Activated CD4-positive, alpha-beta T cell treated with anti-CD3 and anti-CD28 coated beads, Interleukin-2, amount 10 ng/mL, durations not matched to agents 7 days and 5 days (primary cell): ENCODE data around the gene EGLN3. TPM values are rescaled to one million over a fixed set of nuclear protein-coding genes. Genes with fewer than 3 reads are reported as not detected.
"Not testable (repeated sequence)": the region's sequence is repeated elsewhere in the genome, so short reads cannot be mapped to it uniquely, and the experiment has no call there.

Experiments used
- CTCF ChIA-PET: fragments of 350-600 bp; sonication (Branson Sonifier 250); formaldehyde crosslinking; loops from one replicate; lab custom pipeline; 2021; ENCODE audit warnings: antibody characterized with exemption; lab: Charles Lee
- POLR2A ChIA-PET: fragments of 350-600 bp; sonication (Branson Sonifier 250); formaldehyde crosslinking; loops from one replicate; lab custom pipeline; 2021; ENCODE audit warnings: antibody characterized with exemption; lab: Charles Lee
- DNase-seq: peaks from one replicate; pipeline ENCODE4 v3.0.0-alpha.2; 2020
- H3K27ac Mint-ChIP-seq: one replicate; pipeline ENCODE4 v1.8.0; 2021; ENCODE audit warnings: mild to moderate bottlenecking, moderate library complexity, mixed read lengths
- H3K27me3 Mint-ChIP-seq: one replicate; pipeline ENCODE4 v1.8.0; 2021; ENCODE audit warnings: mixed read lengths
- H3K36me3 Mint-ChIP-seq: one replicate; pipeline ENCODE4 v1.8.0; 2021; ENCODE audit warnings: low read depth, mixed read lengths
- H3K4me1 Mint-ChIP-seq: one replicate; pipeline ENCODE4 v1.8.0; 2021; ENCODE audit warnings: mixed read lengths
- H3K4me3 Mint-ChIP-seq: one replicate; pipeline ENCODE4 v1.8.0; 2021; ENCODE audit warnings: mild to moderate bottlenecking, moderate library complexity, mixed read lengths
- H3K9me3 Mint-ChIP-seq: one replicate; pipeline ENCODE4 v1.8.0; 2021; ENCODE audit warnings: mixed read lengths
- total RNA-seq, 2 experiments: library from RNA; stranded (reverse); gene quantifications; one replicate each; pipeline ENCODE4 v1.2.3, GENCODE V29; 2021

The EGLN3 gene
- total RNA-seq, 2 experiments from 2014 or later: 18.2 to 18.6 TPM

DNA sequence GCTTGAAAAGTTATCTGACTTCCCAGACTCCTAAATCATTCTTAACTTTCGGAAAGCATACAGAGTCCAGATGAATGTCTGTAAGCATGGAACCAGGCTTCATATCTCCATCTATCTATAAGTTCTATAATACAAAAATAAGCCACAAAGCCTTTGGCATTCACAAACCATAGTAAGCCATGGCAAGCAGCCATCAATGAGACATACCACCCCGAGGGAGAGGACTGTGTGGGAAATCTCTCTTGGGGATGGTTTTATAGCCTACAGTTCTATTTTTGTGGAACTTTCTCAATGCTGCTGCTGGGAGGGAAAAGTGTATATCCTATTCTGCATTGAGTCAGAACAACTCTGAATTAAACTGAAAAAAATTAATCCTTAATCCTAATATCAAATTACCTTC is 20.4 kb downstream of the EGLN3 start:
- POLR2A ChIA-PET: no interaction called here
- no peak for DNase-seq
- Mint-ChIP-seq H3K36me3 (peaks cover 19% of the 10 kb centered on the region), H3K4me3 (no peak overlapping the region), H3K27ac (no peak overlapping the region), H3K9me3 (peaks cover 2% of the 10 kb centered on the region), H3K4me1 (peaks cover 5% of the 10 kb centered on the region), H3K27me3 (peaks cover 2% of the 10 kb centered on the region)
- CTCF ChIA-PET: no interaction called here

DNA sequence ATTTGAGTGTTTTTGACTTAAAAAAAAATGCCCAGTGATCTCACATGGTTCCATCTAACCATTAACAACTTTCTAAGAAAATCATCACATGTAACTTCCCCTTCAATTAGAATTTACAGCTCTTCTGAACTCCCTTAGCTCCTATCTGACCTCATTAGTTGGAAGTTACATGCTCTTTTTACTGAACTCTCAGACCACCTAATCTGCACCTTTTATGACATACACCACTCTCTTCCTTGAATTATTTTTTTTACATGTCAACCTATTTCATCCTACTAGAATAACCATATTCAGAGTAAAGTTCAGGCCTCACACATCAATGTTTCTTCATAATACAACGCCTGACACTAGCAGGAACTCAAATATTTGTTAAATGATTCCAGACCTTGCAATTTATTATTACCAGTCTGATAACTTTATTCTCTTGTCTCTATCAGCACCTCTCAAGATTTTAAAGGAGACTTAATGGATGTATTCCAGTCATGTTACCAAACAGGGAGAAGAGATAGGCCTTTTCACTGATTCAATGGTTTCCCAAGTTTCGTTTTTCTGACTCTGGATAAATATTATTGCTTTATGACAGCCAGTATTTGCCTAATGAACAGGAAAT is 21.0 kb downstream of the EGLN3 start:
- Mint-ChIP-seq H3K4me1 (peaks cover 6% of the 10 kb centered on the region), H3K4me3 (no peak overlapping the region), H3K27ac (no peak overlapping the region), H3K27me3 (peaks cover 2% of the 10 kb centered on the region), H3K9me3 (peaks cover 3% of the 10 kb centered on the region), H3K36me3 (peaks cover 25% of the 10 kb centered on the region)
- CTCF ChIA-PET: no interaction called here
- DNase-seq: no peak
- POLR2A ChIA-PET: no interaction called here

DNA sequence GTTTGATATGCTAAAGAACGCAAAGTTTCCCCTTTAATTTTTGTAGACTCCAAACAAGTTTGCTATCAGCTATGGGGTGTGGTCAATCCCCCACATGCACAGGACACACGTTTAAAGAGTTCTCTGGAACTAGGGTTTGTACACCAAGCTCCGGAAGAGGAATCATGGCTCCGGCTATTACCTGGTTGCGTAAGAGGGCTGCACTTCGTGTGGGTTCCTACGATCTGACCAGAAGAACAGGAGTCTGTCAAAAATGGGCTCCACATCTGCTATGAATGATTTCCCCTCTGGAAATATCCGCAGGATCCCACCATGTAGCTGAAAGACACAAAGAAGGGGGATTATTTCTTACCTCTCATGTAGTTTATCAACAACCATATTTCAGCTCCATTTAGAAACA is 22.0 kb downstream of the EGLN3 start:
- peaks cover 3% of the 10 kb centered on the region for H3K9me3 Mint-ChIP-seq
- peaks cover 2% of the 10 kb centered on the region for H3K27me3 Mint-ChIP-seq
- no peak overlapping the region for H3K27ac Mint-ChIP-seq
- peaks cover 27% of the 10 kb centered on the region for H3K36me3 Mint-ChIP-seq
- POLR2A ChIA-PET: no interaction called here
- DNase-seq: no peak
- no peak overlapping the region for H3K4me3 Mint-ChIP-seq
- CTCF ChIA-PET: interaction anchor here (0.9 kb wide), 1 partner anchor 20 kb away, joined by 3 read pairs; no protein-coding TSS in a partner anchor
- peaks cover 6% of the 10 kb centered on the region for H3K4me1 Mint-ChIP-seq

DNA sequence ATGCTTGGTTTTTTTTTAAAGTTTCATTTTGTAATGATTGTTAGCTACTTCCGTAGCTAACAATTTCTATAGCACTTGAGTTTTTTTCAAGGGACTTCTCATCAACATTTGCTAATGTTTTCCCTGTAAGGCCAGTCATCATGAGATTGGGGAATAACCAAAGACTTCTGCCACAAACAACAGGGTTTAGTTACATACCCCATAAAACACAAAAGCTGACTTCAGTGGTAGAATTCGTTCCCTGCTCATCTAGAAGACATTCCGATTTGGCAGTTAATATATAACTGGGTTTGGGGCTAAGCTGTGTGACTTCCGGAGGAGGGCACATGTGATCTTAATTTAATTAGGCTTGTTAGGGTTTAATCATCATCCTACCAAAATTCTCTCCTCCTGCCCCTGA is 22.9 kb downstream of the EGLN3 start:
- Mint-ChIP-seq H3K9me3 (peaks cover 3% of the 10 kb centered on the region), H3K4me1 (peaks cover 6% of the 10 kb centered on the region), H3K36me3 (peaks cover 28% of the 10 kb centered on the region), H3K27me3 (peaks cover 2% of the 10 kb centered on the region), H3K27ac (no peak overlapping the region), H3K4me3 (no peak overlapping the region)
- DNase-seq: no peak
- ChIA-PET POLR2A (no interaction called here), CTCF (interaction anchor here (0.6 kb wide), 1 partner anchor 188 kb away, joined by 3 read pairs; no protein-coding TSS in a partner anchor)

DNA sequence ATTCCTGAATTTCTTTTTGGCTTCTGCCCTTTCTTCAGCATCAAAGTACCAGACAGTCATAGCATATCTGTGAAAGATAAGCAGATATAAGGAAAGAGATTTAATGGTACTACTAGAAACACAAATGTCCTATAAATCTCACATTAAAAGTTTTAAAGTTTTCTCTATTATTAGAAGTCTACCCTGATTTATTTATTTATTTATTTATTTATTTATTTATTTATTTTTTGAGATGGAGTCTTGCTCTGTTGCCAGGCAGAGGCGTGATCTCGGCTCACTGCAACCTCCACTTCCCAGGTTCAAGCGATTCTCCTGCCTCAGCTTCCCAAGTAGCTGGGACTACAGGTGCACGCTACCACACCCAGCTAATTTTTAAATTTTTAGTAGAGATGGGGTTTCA is 23.9 kb downstream of the EGLN3 start:
- DNase-seq, H3K27me3 Mint-ChIP-seq, H3K4me3 Mint-ChIP-seq, H3K9me3 Mint-ChIP-seq, POLR2A ChIA-PET, CTCF ChIA-PET, H3K27ac Mint-ChIP-seq, H3K4me1 Mint-ChIP-seq: not testable (repeated sequence)
- peaks cover 31% of the 10 kb centered on the region for H3K36me3 Mint-ChIP-seq

DNA sequence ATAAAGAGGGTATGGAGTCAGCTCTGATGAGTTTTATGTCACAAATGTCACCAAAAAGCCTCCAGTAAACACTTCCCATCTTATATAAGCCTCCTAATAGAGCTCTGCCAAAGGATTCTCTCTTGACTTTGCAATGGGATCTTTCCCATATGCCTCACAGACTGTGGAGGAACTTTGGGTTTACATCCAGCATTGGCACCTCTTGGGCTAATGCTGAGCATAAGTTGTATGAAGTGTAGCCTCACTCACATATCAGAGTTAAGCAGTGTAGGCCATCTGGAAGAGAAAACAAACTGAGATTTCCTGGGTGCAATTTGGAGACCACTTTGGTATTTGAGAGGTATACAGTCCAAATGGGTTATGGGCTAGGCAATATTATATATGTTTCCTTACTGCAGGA is 24.9 kb downstream of the EGLN3 start:
- peaks cover 4% of the 10 kb centered on the region for H3K4me1 Mint-ChIP-seq
- peaks cover 3% of the 10 kb centered on the region for H3K9me3 Mint-ChIP-seq
- CTCF ChIA-PET: no interaction called here
- no peak overlapping the region for H3K27ac Mint-ChIP-seq
- peaks cover 31% of the 10 kb centered on the region for H3K36me3 Mint-ChIP-seq
- no peak overlapping the region for H3K4me3 Mint-ChIP-seq
- DNase-seq: no peak
- POLR2A ChIA-PET: no interaction called here
- peaks cover 2% of the 10 kb centered on the region for H3K27me3 Mint-ChIP-seq

DNA sequence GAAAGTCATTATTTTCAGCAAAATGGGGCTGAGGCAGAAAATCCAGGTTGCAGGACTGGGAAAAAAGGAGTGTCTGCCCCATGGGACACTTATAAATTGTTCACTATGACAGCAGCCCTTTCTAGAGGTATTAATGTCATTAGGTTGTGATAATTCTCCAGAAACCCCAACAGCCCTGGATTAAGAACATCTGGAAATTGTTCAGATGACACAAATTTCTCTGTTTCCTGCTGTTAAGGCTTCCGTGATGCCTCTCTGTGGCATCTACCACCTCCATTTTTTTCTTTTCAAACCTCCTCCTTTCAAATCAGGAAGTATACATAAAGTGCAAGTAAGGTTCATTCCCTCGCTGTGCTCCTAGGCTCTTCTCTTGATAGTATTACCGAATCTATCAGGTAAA is 25.6 kb downstream of the EGLN3 start:
- peaks cover 4% of the 10 kb centered on the region for H3K4me1 Mint-ChIP-seq

DNA sequence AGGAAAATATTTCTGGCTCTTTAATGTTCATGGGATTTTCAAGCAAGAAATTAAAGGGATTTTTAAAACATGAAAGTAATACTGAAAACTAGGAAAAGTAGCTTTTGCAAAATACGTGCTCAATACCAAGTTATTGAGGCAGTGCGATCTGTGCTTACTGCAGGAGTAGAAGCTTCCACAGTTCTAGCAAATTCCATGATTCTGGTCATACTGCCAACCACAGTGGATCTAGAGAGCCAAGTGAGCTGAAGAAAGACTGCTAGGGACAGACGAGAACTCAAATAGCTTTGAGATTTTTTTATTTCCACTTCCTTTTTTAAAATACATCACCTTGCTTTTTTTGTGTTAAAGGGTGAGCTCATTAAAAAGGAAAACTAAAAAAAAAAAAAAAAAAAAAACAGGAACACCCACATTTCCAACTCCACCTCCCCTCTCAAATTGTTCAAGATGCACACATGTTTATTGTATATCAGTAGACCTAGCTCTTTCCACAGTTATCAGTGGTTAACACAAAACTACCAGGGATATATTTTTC is 26.2 kb downstream of the EGLN3 start:
- Mint-ChIP-seq H3K4me1 (peaks cover 4% of the 10 kb centered on the region), H3K27me3 (peaks cover 2% of the 10 kb centered on the region), H3K9me3 (peaks cover 3% of the 10 kb centered on the region), H3K36me3 (peaks cover 30% of the 10 kb centered on the region), H3K4me3 (no peak overlapping the region), H3K27ac (no peak overlapping the region)
- ChIA-PET CTCF (no interaction called here), POLR2A (no interaction called here)
- DNase-seq: no peak

More for the DNA sequence above, 25.6 kb downstream of the EGLN3 start:
- ChIA-PET POLR2A (no interaction called here), CTCF (no interaction called here)
- Mint-ChIP-seq H3K27ac (no peak overlapping the region), H3K27me3 (peaks cover 2% of the 10 kb centered on the region), H3K36me3 (peaks cover 31% of the 10 kb centered on the region), H3K4me3 (no peak overlapping the region), H3K9me3 (peaks cover 3% of the 10 kb centered on the region)
- DNase-seq: no peak

DNA sequence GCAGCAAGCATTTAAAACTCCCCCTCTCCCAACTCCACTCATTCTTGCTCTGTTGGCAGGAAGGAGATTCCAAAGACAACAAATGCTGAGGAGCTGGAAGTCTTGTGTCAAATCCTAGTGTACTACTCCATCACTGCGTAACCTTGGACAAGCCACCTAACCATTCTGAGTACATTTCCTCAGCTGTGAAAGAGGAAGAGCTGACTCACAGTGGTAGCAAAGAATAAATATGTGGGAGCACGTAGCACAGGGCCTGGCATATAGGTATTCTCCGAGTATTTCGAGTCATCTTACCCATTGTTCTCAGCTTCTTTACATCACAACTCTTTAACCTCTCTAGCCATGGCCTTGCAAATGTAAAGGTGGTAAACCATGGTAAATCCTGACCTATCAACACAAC is 28.7 kb downstream of the EGLN3 start:
- Mint-ChIP-seq H3K36me3 (peaks cover 26% of the 10 kb centered on the region), H3K9me3 (peaks cover 3% of the 10 kb centered on the region), H3K4me3 (no peak overlapping the region), H3K27ac (no peak overlapping the region), H3K27me3 (no peaks in the 10 kb centered on the region), H3K4me1 (peaks cover 9% of the 10 kb centered on the region)
- ChIA-PET CTCF (no interaction called here), POLR2A (no interaction called here)
- no peak for DNase-seq

DNA sequence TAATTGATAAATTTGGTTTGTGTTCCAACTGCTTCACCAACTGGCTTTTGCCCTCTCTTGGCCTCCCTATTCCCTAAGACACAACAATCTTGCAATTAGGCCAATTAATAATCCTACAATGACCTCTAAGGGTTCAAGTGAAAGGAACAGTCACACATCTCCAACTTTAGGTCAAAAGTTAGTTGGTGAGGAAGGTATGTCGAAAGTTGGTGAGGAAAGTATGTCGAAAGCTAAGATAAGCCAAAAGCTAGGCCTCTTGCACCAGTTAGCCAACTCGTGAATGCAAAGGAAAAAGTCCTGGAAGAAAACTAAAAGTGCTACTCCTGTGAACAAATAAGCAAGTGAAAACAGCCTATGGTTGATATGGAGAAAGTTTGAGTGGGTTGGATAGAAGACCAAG is 32.6 kb downstream of the EGLN3 start:
- CTCF ChIA-PET: no interaction called here
- Mint-ChIP-seq H3K27me3 (peaks cover 3% of the 10 kb centered on the region), H3K27ac (no peak overlapping the region), H3K4me3 (no peak overlapping the region), H3K4me1 (peaks cover 10% of the 10 kb centered on the region), H3K9me3 (peaks cover 3% of the 10 kb centered on the region), H3K36me3 (peaks cover 6% of the 10 kb centered on the region)
- POLR2A ChIA-PET: no interaction called here
- no peak for DNase-seq

DNA sequence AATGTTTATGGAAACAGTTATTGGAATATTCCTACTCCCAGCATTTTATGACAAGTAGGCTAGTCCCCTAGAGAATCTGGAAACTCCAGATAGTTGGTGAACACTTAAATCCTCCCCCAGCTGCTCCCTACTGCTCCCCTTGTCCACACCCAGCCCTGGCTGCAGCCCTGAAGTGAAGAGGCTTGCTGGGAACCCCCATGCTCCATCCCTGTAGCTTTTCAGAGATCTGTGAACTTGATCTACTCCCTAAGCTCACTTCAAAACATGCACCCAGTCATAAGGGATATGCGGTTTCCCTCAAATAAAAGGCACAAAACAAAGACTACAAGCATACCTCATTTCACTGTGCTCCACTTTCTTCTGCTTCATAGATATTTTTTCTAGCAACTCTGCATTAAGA is 33.2 kb downstream of the EGLN3 start:
- ChIA-PET POLR2A (no interaction called here), CTCF (no interaction called here)
- H3K9me3 Mint-ChIP-seq: peaks cover 3% of the 10 kb centered on the region
- peaks cover 3% of the 10 kb centered on the region for H3K27me3 Mint-ChIP-seq
- no peak overlapping the region for H3K27ac Mint-ChIP-seq
- peaks cover 4% of the 10 kb centered on the region for H3K36me3 Mint-ChIP-seq
- H3K4me1 Mint-ChIP-seq: peaks cover 10% of the 10 kb centered on the region
- no peak for DNase-seq
- no peak overlapping the region for H3K4me3 Mint-ChIP-seq

DNA sequence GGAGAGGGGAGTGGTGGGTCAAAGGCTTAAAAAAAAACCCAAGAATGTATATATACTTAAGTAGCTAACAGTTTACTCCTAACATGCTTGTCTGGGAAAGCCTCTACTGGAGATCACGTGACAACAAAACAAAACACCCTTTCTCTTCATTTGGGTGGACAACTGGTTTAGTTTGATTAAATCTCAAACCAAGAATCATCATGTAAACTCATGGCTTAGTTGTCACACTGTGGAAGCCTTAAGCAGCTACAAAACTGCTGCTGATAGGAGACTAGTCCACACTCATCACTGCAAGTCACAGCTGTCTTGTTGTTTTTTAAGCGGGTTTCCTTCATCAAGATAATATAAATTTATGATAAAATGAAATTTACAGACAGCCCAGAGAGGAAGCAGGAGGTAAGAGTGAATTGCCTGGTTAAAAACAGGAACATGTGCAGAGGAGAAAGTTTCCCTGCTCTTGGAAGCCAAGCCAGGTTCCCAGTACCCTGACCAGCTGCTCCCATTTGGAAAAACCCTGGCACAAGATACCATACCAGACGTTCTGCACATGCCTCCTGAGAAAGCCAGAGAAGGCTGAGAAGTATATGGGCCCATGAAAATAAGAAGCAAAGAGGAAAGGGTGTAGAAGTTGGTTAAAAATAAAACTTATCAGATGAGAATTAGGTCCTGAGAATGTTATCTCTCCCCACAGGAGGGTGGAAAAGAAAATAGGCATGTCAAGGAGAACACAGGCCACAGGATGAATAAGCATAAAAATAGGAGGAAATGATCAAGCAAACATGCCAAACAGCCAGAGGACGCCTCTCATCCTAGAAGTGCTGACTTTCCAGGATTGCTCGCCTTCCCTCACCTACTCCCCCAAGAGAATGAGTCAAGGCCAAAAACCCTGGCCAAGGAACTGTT is 34.0 kb downstream of the EGLN3 start:
- Mint-ChIP-seq H3K36me3 (peaks cover 2% of the 10 kb centered on the region), H3K27ac (no peak overlapping the region), H3K4me1 (peaks cover 10% of the 10 kb centered on the region), H3K27me3 (peaks cover 3% of the 10 kb centered on the region), H3K4me3 (no peak overlapping the region), H3K9me3 (peaks cover 3% of the 10 kb centered on the region)
- ChIA-PET CTCF (no interaction called here), POLR2A (interaction anchor here (0.5 kb wide), 1 partner anchor 283 kb away, joined by 3 read pairs; no protein-coding TSS in a partner anchor)
- DNase-seq: no peak

DNA sequence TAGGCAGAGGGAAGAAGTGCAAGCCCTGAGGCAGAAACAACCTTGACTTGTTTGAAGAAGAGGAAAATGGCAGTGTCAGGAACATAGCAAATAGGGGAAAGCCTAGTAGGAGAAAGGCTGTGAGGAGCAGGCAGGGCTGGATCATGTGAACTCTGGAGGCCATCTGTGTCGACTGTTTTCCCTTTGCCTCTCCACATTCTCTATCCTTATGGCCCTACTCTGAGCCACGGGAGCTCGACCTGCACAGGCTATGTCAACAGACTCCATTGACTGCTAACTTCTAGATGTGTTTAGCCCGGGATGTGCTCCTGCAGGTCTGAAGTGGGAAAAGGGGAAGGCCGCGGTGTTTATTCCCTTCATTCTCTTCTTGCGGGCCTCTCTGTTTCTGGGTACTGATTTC is 35.2 kb downstream of the EGLN3 start:
- Mint-ChIP-seq H3K27me3 (peaks cover 3% of the 10 kb centered on the region), H3K27ac (no peak overlapping the region), H3K36me3 (peaks cover 2% of the 10 kb centered on the region), H3K9me3 (peaks cover 3% of the 10 kb centered on the region), H3K4me3 (no peak overlapping the region), H3K4me1 (peaks cover 10% of the 10 kb centered on the region)
- DNase-seq: no peak
- POLR2A ChIA-PET: no interaction called here
- CTCF ChIA-PET: interaction anchor here (0.6 kb wide), 1 partner anchor 67 kb away, joined by 3 read pairs; no protein-coding TSS in a partner anchor
